ENCODE measurements around the gene CYYR1. TPM values are rescaled to one million over a fixed set of nuclear protein-coding genes. Genes with fewer than 3 reads are reported as not detected.

The CYYR1 gene
- polyA plus RNA-seq, 1 donor from 2014 or later = 0.62 TPM

GRCh38 chr21:26572076-26572701 lies 897 bp downstream of the CYYR1 start:
- TF ChIP-seq, protein P1, sequence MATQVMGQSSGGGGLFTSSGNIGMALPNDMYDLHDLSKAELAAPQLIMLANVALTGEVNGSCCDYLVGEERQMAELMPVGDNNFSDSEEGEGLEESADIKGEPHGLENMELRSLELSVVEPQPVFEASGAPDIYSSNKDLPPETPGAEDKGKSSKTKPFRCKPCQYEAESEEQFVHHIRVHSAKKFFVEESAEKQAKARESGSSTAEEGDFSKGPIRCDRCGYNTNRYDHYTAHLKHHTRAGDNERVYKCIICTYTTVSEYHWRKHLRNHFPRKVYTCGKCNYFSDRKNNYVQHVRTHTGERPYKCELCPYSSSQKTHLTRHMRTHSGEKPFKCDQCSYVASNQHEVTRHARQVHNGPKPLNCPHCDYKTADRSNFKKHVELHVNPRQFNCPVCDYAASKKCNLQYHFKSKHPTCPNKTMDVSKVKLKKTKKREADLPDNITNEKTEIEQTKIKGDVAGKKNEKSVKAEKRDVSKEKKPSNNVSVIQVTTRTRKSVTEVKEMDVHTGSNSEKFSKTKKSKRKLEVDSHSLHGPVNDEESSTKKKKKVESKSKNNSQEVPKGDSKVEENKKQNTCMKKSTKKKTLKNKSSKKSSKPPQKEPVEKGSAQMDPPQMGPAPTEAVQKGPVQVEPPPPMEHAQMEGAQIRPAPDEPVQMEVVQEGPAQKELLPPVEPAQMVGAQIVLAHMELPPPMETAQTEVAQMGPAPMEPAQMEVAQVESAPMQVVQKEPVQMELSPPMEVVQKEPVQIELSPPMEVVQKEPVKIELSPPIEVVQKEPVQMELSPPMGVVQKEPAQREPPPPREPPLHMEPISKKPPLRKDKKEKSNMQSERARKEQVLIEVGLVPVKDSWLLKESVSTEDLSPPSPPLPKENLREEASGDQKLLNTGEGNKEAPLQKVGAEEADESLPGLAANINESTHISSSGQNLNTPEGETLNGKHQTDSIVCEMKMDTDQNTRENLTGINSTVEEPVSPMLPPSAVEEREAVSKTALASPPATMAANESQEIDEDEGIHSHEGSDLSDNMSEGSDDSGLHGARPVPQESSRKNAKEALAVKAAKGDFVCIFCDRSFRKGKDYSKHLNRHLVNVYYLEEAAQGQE (IDR thresholded peaks at IDR 0.05; ENCODE audit: borderline replicate concordance) = no peak
- TF ChIP-seq EZH2 (IDR thresholded peaks at IDR 0.05; ENCODE audit: borderline replicate concordance, insufficient read depth, low read length, poor library complexity, severe bottlenecking) (no peak), TAF1 (IDR thresholded peaks at IDR 0.05; ENCODE audit: low read depth) (no peak), EP300 (conservative IDR thresholded peaks at IDR 0.05; ENCODE audit: poor library complexity, severe bottlenecking) (no peak), SMC3 (conservative IDR thresholded peaks at IDR 0.05; ENCODE audit: poor library complexity) (no peak), RAD21 (conservative IDR thresholded peaks at IDR 0.05) (no peak), MXI1 (conservative IDR thresholded peaks at IDR 0.05; ENCODE audit: poor library complexity, severe bottlenecking) (no peak), POLR2AphosphoS5 (IDR thresholded peaks at IDR 0.05) (no peak)
- TF ChIP-seq, protein P2, sequence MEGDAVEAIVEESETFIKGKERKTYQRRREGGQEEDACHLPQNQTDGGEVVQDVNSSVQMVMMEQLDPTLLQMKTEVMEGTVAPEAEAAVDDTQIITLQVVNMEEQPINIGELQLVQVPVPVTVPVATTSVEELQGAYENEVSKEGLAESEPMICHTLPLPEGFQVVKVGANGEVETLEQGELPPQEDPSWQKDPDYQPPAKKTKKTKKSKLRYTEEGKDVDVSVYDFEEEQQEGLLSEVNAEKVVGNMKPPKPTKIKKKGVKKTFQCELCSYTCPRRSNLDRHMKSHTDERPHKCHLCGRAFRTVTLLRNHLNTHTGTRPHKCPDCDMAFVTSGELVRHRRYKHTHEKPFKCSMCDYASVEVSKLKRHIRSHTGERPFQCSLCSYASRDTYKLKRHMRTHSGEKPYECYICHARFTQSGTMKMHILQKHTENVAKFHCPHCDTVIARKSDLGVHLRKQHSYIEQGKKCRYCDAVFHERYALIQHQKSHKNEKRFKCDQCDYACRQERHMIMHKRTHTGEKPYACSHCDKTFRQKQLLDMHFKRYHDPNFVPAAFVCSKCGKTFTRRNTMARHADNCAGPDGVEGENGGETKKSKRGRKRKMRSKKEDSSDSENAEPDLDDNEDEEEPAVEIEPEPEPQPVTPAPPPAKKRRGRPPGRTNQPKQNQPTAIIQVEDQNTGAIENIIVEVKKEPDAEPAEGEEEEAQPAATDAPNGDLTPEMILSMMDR (IDR thresholded peaks at IDR 0.05; ENCODE audit: poor library complexity, severe bottlenecking) = no peak
- Histone ChIP-seq H3K36me3 (ENCODE audit: insufficient read depth, low read length) (no peaks in the 10 kb centered on the region), H3K27ac (ENCODE audit: low read length) (no peak overlapping the region), H3K79me2 (replicated peaks; ENCODE audit: insufficient read depth, low read length) (peaks cover 52% of the 10 kb centered on the region), H4K20me1 (ENCODE audit: insufficient read depth) (no peaks in the 10 kb centered on the region), H3K27me3 (ENCODE audit: insufficient read depth, low read depth, low read length) (peaks cover 8% of the 10 kb centered on the region), H2AFZ (ENCODE audit: low read depth, low read length) (no peak overlapping the region), H3K4me3 (ENCODE audit: low read length) (peak overlapping the region; percentile 69), H3K9ac (ENCODE audit: low read length) (peak overlapping the region; percentile 49), H3K4me2 (ENCODE audit: low read length) (no peak overlapping the region), H3K9me3 (ENCODE audit: low read length) (no peaks in the 10 kb centered on the region), H3F3A (ENCODE audit: insufficient read depth, low read length, poor library complexity, severe bottlenecking) (no peaks in the 10 kb centered on the region), H3K9me2 (ENCODE audit: insufficient read depth, low read length) (no peaks in the 10 kb centered on the region)

DNA sequence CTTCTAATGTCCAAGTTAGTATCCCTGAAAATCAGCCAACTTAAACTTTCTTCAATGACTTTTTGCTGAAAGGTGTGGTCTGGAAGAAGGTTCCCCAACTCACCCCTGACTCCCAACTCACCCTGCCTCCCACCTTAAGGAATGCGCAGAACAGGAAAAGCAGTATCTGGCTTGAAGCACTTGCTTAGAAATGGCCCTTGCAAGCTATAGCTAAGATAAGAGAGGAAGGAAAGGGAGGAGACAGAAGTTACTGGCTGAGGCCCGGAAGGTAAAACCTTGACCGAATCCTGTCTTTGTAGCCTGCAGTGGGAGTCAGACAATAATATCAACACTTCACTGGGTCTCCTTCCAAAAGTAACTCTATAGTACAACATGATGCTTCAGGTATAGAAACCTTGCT lies 2.9 kb downstream of the CYYR1 start:
- H3K9me2 ChIP-seq (ENCODE audit: insufficient read depth, low read length) = no peaks in the 10 kb centered on the region
- no peak overlapping the region for H3K27ac ChIP-seq (ENCODE audit: low read length)
- H3K9me3 ChIP-seq (ENCODE audit: low read length) = no peaks in the 10 kb centered on the region
- H3K36me3 ChIP-seq (ENCODE audit: insufficient read depth, low read length) = no peaks in the 10 kb centered on the region
- no peak overlapping the region for H3K4me2 ChIP-seq (ENCODE audit: low read length)
- no peak overlapping the region for H3K4me3 ChIP-seq (ENCODE audit: low read length)
- no peaks in the 10 kb centered on the region for H4K20me1 ChIP-seq (ENCODE audit: insufficient read depth)
- peaks cover 8% of the 10 kb centered on the region for H3K27me3 ChIP-seq (ENCODE audit: insufficient read depth, low read depth, low read length)
- H3F3A ChIP-seq (ENCODE audit: insufficient read depth, low read length, poor library complexity, severe bottlenecking) = no peaks in the 10 kb centered on the region
- TF ChIP-seq SMC3 (conservative IDR thresholded peaks at IDR 0.05; ENCODE audit: poor library complexity) (no peak), EP300 (conservative IDR thresholded peaks at IDR 0.05; ENCODE audit: poor library complexity, severe bottlenecking) (no peak), EZH2 (IDR thresholded peaks at IDR 0.05; ENCODE audit: borderline replicate concordance, insufficient read depth, low read length, poor library complexity, severe bottlenecking) (no peak), TAF1 (IDR thresholded peaks at IDR 0.05; ENCODE audit: low read depth) (no peak), RAD21 (conservative IDR thresholded peaks at IDR 0.05) (no peak), MXI1 (conservative IDR thresholded peaks at IDR 0.05; ENCODE audit: poor library complexity, severe bottlenecking) (no peak), POLR2AphosphoS5 (IDR thresholded peaks at IDR 0.05) (no peak)
- TF ChIP-seq, protein P1 (IDR thresholded peaks at IDR 0.05; ENCODE audit: borderline replicate concordance) = no peak
- TF ChIP-seq, protein P2 (IDR thresholded peaks at IDR 0.05; ENCODE audit: poor library complexity, severe bottlenecking) = no peak
- no peak overlapping the region for H3K9ac ChIP-seq (ENCODE audit: low read length)
- H2AFZ ChIP-seq (ENCODE audit: low read depth, low read length) = no peak overlapping the region
- H3K79me2 ChIP-seq (replicated peaks; ENCODE audit: insufficient read depth, low read length) = peaks cover 52% of the 10 kb centered on the region

Measured in neural cell (in vitro differentiated cells).